ENCODE results near the gene RRP15.
A peak's percentile ranks its signal among the peaks of the same experiment; 100 is the strongest.

The RRP15 gene, protein sequence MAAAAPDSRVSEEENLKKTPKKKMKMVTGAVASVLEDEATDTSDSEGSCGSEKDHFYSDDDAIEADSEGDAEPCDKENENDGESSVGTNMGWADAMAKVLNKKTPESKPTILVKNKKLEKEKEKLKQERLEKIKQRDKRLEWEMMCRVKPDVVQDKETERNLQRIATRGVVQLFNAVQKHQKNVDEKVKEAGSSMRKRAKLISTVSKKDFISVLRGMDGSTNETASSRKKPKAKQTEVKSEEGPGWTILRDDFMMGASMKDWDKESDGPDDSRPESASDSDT

DNA sequence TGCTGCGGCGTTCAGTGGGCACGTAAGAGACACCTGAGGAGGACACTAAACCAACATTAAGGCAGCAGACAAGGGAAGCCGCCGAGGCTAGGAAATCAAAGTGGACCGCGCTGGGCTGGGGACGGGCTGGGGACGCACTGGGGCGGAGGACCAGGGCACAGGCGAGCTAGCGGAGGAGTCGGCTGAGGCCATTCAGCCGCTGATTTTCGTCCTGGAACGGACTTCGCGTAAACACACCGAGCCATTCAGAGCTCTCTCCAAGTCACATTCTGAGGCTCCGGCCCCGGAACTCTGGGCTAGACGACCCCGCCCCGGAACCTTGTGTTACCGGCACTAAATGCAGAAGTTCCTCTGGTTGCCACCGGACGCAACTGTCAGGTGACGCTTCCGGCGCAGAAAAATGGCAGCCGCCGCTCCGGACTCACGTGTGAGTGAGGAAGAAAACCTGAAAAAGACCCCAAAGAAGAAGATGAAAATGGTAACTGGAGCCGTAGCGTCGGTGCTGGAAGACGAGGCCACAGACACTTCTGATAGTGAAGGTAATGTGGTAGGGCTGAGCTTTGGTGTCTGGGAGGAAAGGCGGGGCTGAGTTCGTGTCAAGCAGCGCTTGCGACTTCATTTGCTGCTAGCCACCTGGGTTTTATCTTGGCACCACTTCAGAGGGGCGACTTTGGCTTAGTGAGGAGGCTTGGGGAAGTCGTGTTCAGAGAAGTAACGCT is at the start of gene RRP15:
Gene RRP15 (plus strand): TSS at position 377 of the 719 bp plus-strand sequence. CDS start 24 bp downstream, at position 401.
- TF ChIP-seq CTCF (IDR thresholded peaks at IDR 0.05; ENCODE audit: low read depth, low read length), result no peak
- peak; percentile 93 to 94 for DNase-seq (ENCODE audit: low read depth in 2 of 2)
- H3K4me3 ChIP-seq (replicated peaks in 1 of 2; ENCODE audit: low read depth in 2 of 2, low read length in 2 of 2), result peak within 1 kb of the TSS; percentile 88 to 94

- H3K4me3 ChIP-seq (replicated peaks in 1 of 2; ENCODE audit: low read depth in 2 of 2, low read length in 2 of 2), result no peak overlapping the region
- no peak for DNase-seq (ENCODE audit: low read depth in 2 of 2)
- no peak for TF ChIP-seq CTCF (IDR thresholded peaks at IDR 0.05; ENCODE audit: low read depth, low read length)
Measured at GRCh38 chr1:218242171-218242570, 42.9 kb upstream of the RRP15 start.

GRCh38 chr1:218247339-218247738 is 37.8 kb upstream of the RRP15 start:
- no peak for DNase-seq (ENCODE audit: low read depth in 2 of 2)

GRCh38 chr1:218249338-218250140 is 35.6 kb upstream of the RRP15 start:
- no peak for DNase-seq (ENCODE audit: low read depth in 2 of 2)
- no peak for TF ChIP-seq CTCF (IDR thresholded peaks at IDR 0.05; ENCODE audit: low read depth, low read length)
- no peak overlapping the region for H3K4me3 ChIP-seq (replicated peaks in 1 of 2; ENCODE audit: low read depth in 2 of 2, low read length in 2 of 2)

More at GRCh38 chr1:218247339-218247738, 37.8 kb upstream of the RRP15 start:
- no peak for TF ChIP-seq CTCF (IDR thresholded peaks at IDR 0.05; ENCODE audit: low read depth, low read length)
- H3K4me3 ChIP-seq (replicated peaks in 1 of 2; ENCODE audit: low read depth in 2 of 2, low read length in 2 of 2), result no peak overlapping the region

GRCh38 chr1:218250492-218250891 is 34.6 kb upstream of the RRP15 start:
- peak; percentile 27 for TF ChIP-seq CTCF (IDR thresholded peaks at IDR 0.05; ENCODE audit: low read depth, low read length)
- no peak overlapping the region for H3K4me3 ChIP-seq (replicated peaks in 1 of 2; ENCODE audit: low read depth in 2 of 2, low read length in 2 of 2)
- DNase-seq (ENCODE audit: low read depth in 2 of 2), result peak in 1 of 2 donors; percentile 32

DNA sequence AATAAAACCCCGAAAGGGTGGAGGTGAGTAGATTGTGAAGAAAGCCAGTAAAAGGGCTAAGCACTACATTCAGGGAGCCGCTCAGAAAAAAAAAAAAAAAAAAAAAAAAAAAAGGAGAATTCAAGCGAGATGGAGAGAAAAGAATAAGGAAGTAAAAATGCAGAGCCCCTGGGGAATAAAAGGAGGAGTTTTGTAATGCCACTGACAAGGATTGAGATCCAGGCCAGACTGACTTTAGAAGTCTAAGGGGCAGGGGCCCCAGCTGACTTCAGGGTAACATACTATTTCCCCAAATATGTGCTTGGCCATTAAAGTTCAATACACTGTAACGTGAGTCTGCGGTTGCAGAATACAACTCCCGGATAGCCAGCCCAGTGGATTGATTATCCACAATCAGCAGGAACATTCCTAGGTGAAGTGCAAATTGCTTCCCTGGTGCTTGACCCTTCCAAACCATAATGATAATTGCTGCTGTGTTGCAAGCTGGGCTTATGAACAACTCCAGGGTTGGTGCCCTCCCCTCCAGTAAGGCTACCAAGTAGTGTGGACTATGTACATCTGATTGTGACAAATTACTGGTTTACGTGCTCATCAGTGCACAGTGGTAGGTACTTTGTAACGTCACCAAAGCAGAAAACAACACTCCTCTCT is 30.7 kb upstream of the RRP15 start:
- DNase-seq (ENCODE audit: low read depth in 2 of 2), result no peak
- H3K4me3 ChIP-seq (replicated peaks in 1 of 2; ENCODE audit: low read depth in 2 of 2, low read length in 2 of 2), result no peak overlapping the region
- no peak for TF ChIP-seq CTCF (IDR thresholded peaks at IDR 0.05; ENCODE audit: low read depth, low read length)

All from cardiac fibroblast (primary cell).